Stimulated activated naive CD4-positive, alpha-beta T cell (primary cell): Measurements from ENCODE around the gene ECI1.

ENCODE experiments used
- DNase-seq, 6 experiments: peaks; one replicate each; lab custom pipeline; 2025; lab: John Stamatoyannopoulos, UW

The ECI1 gene

GRCh38 chr16:2195322-2196161 is 55.8 kb downstream of the ECI1 start:
- DNase-seq = peak in 1 of 6 experiments; percentile 39

GRCh38 chr16:2194852-2195321 is 56.5 kb downstream of the ECI1 start:
- DNase-seq = peak; percentile 28 to 60 (median 34)

GRCh38 chr16:2194166-2194834 is 57.1 kb downstream of the ECI1 start:
- DNase-seq = no peak

GRCh38 chr16:2191446-2191706 is 60.0 kb downstream of the ECI1 start:
- no peak for DNase-seq

GRCh38 chr16:2190659-2191445 is 60.5 kb downstream of the ECI1 start:
- no peak for DNase-seq

GRCh38 chr16:2190002-2190658 is 61.3 kb downstream of the ECI1 start:
- no peak for DNase-seq
